Measurements from ENCODE around the gene FAM98A.

Gene FAM98A

DNA sequence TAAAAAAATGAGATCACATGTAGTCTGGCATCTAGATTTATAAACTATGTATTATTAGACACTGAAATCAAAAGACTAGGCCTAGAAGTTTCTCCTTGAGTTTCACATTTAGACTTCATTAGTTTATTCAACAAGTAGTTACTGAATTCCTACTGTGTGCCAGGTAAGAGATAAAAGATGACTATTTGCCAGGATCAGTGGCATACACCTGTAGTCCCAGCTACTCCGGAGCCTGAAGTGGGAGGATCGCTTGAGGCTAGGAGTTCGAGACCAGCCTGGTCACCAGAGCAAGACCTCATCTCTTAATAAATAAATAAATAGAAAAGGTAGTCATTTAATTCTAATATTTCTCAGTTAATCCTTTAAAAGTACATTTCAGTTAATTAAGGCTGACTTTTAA lies 2.1 kb downstream of the FAM98A start:
- no peak for DNase-seq (ENCODE audit: low read depth)

DNA sequence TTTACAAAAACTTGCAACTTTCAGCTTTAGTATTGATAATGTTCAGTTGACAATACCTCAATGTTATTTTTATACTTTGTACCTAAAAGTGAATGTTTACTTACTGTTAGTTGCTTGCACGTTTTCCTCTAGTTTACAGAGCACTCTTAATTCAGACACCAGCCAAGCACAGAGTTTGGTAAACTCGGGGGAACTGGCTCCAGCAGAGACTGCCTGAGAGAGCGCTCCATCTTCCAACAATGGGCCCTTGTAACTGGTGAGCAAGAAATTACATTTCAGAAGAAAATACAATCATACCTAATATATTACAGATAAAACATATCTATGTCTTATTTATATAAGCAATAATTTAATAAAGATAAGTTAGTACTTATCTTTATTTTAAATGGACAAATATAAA lies 3.7 kb downstream of the FAM98A start:
- no peak for DNase-seq (ENCODE audit: low read depth)

DNA sequence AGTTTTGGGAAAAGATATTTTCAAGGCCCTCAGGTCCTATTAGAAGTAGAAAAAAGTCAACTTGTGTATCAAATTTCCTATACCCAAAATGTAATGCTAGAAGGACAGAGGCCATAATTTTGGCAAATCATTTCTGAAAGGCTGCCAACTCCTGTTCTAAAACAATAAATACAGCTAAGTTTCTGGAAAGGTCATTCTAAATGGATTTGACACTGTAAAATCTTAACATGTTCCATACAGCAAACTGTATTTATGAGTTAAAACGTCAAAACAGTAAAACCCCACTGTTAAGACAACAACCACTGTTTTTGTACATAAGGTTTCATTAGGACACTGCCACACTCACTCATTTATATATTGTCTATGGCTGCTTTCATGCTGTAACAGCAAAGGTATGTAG lies 9.7 kb downstream of the FAM98A start:
- no peak for DNase-seq (ENCODE audit: low read depth)

DNA sequence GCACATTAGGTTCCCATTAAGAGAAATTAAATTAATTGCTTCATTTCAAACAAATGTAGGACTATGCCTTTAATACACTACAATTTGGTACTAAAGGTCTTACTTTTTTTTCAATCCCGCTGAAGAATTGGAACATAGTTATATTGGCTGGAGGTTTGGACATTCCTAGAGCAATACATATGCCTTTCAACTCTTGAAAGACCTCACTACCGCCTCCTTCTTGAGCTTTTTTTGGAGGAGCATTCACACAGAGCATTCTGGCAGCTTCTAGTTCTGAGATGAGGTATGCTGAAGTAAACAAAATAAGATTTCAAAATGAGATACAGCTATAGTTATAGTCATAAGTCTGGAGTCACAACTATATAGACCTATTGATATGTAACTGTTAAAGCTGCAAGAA lies 10.9 kb downstream of the FAM98A start:
- no peak for DNase-seq (ENCODE audit: low read depth)

DNA sequence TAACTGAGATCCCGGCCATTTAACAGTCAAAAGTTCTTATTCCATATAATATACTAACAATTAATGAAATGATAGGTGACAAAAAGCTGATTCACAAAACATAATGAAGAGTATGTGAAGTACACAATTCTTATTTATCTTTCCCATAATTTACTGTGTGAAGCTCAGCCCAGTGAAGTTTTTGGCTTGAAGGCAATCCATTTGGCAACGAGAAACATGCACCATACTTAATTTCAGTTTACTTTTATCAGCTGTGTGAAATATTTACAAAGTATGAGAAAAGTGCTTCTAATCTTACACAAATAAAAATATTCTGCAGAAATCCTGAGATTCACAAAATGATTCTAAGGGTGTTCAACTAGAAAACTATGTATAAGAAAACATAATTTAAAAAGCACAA lies 12.3 kb downstream of the FAM98A start:
- DNase-seq (ENCODE audit: low read depth), result no peak

DNA sequence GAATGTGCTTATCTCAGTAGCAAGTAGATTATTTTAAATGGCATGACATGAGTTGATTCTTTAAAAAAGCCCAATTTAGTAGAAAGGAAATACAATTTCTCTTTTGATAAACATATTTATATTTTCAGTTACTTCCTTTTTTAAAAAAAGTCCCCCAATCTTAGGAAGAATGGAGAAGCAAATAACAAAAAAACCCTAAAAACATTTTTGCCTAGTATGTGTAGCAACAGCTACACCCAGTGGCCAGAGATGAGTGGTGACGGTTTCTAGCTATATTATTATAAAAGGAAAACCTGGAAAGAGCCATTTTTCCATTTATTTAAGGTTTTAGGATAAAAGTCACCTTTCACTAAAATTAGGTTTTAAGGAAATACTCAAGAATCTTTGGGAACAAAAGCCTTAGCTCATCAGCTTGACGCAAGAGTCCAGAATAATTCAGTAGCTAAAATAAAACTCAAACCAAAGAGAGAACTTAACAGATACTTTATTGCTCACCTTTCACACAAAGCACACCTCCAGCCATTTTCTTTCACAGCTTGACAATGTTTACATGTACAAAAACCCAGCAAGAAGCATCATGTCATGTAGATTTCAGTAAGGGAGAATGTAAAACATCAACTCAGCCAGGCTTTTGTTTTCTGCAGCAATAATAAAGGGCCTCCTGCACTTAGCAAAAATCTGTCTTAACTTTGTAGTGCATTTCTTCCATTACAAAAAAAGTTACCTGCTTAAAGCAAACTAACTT lies 15.7 kb downstream of the FAM98A start:
- no peak for DNase-seq (ENCODE audit: low read depth)

DNA sequence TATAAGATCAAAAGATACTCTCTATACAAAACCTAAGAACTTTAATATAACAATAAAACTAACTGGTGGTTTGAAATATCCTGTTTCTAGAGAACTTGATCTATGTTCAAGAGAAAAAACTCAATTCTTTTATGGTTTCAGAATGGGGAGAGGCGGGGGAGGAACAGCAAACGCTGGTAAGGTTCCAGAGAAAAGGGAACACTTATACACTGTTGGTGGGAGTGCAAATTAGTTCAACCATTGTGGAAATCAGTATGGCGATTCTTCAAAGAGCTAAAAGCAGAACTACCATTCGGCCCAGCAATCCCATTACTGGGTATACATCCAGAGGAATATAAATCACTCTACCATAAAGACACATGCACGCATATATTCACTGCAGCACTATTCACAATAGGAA lies 17.2 kb downstream of the FAM98A start:
- DNase-seq (ENCODE audit: low read depth), result no peak

DNA sequence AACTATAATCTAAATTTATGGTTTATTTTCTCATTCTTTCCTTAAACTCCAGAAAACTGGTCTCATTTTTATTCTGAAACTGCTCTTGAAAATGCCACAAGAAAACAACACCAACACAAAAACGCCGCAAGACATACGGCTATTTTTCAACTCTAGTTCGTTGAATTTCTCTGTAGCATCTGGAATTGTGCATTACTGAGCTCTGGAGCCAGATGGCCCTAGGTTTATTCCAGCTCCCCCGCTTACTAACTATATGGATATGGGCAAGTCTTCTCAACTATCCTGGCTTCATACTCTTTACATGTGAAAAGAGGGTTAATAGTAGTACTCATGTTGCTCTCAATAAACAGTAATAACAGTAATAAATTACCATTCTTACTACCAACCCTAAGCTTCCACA lies 19.9 kb downstream of the FAM98A start:
- no peak for DNase-seq (ENCODE audit: low read depth)

DNA sequence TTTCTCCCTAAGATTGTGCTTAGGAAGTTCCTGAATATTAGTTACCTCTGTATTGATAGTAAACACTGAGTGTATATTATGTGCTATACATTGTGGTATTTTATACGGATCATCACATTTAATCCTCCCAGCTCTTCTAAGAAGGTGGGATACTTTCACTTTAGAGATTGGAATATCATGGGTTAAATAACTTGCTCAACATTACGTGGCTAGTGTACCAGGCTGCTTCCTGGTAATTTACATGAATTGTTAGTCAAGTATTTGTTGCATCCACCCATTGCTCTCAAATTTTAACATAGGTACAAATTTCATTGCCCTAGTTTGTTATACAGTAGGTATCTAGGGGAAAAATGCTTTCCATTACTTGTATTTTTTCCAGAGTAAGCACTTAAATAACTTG lies 21.4 kb downstream of the FAM98A start:
- DNase-seq (ENCODE audit: low read depth), result no peak

DNA sequence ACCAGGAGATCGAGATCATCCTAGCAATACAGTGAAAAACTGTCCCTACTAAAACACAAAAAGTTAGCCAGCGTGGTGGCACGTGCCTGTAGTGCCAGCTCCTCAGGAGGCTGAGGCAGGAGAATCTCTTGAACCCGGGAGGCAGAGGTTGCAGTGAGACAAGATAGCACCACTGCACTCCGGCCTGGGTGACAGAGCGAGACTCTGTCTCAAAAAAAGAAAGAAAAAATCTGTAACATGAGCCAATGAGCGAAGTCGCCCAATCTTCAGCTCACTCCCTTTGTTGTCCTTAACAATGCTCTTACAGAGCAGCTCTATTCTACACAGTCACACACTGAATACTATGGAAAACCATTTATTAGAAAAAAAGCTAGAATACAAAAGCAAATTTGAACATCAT lies 22.0 kb downstream of the FAM98A start:
- DNase-seq (ENCODE audit: low read depth), result no peak

DNA sequence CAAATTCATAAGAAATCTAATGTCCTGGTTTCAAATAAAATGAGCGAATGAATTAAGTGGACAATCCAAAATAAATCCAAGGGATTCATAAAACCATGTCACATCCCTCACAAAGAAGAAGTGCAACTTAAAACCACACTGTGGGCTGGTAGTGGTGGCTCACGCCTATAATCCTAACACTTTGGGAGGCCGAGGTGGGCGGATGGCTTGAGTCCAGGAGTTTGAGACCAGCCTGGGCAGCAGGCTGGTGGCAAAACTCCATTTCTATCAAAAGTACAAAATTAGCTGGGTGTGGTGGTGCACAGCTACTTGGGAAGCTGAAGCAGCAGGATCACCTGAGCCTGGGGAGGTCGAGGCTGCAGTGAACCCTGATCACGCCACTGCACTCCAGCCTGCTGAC lies 25.4 kb downstream of the FAM98A start:
- DNase-seq (ENCODE audit: low read depth), result no peak

DNA sequence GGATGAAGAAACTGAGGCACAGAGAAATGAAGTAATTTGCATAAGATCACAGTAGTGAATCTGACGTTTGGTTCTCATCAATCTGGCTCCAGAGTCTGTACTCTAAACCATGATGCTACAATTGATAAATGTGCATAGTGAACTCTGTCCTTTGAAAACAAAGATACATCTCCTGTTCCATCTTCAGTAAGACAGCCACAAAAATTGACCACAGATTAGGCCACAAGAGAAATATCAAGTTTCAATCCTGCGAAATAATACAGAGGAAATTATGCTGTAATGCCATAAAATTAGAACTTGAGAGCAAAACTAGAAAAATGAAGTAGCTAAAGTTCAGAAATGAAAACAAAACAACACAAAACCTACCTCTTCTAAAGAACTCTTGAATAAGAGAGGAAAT lies 28.4 kb downstream of the FAM98A start:
- DNase-seq (ENCODE audit: low read depth), result no peak

DNA sequence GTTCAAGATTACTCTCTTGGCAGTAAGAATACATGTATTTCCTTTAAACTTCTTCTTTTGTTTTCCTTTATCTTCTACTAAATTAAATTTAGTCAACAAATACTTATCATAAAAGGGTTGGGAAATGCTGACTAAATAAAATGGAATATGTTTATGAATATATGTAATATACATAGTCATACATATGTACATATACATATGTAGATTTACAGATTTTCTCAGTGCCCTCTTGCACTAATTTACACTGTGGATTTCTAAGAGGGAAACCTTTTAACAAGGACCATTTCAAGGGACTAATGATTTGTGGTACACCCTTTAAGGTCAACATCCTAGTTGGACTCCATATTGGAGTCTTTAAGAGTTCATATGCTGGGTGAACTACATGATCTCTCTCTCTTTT lies 37.2 kb downstream of the FAM98A start:
- DNase-seq (ENCODE audit: low read depth), result no peak

DNA sequence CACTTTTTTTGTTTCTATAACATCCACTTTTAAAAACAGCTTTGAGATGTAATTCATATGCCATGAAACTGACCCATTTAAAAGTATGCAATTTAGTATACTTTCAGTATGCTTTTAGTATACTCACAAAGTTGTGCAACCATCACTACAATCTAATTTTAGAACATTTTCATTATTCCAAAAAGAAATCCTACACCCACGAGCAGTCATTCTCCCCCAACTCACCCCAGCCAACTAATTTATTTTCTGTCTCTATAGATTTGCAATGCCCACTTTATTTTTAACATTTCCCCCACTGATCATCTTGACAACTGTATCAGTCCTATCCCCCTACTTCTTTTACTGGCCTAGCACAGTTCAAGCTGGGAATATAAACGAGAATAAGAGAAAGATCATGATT lies 39.1 kb downstream of the FAM98A start:
- DNase-seq (ENCODE audit: low read depth), result no peak

DNA sequence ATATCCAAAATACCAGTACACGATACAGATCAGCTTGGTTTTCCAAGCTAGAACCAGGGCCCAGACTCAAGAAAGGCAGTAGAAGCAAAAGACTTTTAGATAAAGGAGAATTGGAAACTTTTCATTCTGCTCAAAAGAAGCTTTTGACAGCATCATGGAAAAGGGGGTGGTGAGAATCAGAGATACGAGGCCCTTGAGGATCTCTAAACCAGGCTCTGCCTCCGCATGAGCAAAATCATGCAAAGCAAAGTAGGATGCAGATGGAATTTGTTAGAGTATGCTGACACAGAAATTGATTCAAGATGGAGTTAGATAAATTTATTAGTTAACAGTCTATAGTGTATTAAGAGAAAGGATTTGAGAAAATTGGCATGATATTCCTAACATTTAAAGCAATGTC lies 39.8 kb downstream of the FAM98A start:
- DNase-seq (ENCODE audit: low read depth), result no peak

DNA sequence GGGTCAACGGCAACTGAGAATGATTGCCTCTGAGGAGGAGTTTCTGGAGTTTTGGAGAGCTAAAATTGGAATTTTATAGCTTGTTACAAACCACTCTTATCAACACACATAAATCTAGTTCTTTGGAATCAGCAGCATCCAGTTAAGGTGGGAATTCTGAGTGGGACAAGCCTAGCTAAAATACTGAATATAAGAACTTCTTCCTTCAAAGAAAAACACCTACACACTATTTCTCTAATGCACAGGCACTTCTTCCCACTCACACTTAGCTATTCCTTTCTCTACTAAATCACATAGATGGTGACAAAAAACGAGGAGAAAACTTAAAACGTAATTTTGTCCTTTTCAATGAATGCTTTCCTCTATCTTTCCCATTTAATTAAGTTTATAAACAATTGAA lies 43.4 kb downstream of the FAM98A start:
- no peak for DNase-seq (ENCODE audit: low read depth)

DNA sequence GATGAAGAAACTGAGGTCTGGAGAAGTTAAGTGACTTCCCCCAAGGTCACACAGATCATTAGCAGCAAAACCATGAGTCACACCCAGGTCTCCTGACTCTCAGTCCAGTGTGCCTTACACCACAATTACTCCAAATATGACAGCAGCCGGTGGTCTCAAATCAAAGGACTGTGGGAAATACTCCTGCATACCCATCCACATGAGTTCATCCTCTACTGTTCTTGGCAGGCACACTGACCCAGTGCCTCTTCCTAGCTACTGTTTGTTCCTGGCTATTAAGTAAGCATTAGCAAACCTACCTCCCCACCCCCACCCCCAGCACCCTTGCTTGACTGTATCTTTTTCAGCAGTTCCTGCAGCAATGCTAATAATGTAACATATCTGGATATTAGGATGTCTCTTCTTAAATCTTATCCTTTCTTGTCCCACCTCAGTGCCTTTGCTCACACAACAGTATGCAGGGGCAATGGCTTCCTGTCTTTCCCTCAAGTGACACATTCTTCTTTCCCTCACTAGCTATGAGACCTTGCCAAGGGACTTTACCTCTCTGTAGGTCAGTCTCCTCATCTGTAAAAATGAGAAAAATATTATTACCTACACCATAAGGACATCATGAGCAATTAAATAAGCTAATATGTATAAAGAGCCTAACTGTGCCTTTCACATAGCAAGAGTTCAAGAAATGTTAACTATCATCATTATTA lies 46.2 kb downstream of the FAM98A start:
- no peak for DNase-seq (ENCODE audit: low read depth)

DNA sequence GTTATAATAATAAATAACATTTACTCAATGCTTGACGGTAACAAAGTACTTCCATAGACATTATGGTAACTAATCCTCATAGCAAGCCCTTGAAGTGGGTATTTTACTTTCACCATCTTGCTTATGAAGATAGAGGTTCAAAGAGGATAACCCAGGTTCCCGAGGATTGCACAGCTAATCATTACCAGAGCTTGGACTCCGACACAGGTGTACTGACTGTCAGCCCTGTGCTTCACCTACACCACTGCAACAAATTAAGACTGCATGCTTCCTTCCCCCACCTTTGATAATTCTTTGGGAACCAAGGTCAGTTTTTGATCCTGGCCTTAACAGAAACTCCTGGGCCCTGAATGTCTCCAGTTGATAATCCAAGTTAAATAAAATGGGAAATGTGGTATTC lies 48.9 kb downstream of the FAM98A start:
- DNase-seq (ENCODE audit: low read depth), result no peak

DNA sequence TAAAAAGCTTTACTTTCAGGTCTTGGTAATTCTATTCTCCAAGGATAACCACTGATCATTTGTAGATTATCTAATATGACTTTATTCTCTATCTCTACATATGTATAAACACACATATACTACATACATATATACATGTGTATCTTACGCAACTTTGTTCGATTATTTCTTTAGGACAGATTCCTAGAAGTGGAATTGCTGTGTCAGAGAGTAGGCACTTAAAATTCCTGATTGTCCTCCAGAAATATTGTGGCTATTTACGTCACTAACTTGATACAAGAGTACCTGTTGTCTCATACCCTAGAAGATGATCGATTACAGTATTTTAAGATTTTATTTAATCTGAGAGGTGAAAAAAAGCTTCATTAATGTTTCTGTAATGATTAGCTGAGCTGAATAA lies 57.9 kb downstream of the FAM98A start:
- DNase-seq (ENCODE audit: low read depth), result no peak

DNA sequence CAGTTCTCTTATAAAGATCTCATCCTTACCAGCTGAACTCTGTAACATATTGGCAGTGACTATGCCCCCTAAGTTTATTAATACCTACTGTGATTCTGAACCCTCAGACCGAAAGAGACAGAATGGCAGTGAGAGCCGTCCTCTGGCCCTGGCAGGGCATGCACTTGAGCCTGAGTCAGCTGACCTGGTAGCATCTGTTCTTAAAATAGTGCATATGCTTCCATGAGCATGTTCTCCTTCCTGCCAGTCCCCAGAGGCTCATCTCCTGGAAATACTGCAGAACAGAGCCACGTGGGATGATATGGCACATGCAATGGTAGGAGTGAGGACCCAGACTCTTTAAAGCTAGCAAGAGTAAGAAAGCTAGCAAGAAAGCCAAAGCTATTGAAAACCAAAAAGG lies 63.7 kb downstream of the FAM98A start:
- DNase-seq (ENCODE audit: low read depth), result no peak
